ENCODE data around the gene EPG5.
"Not testable (repeated sequence)": the region's sequence is repeated elsewhere in the genome, so short reads cannot be mapped to it uniquely, and the experiment has no call there.

The EPG5 gene

GRCh38 chr18:45967007-45967706 lies at the start of gene EPG5:
Gene EPG5, minus strand, starts transcription at chr18:45967329. Its CDS starts 90 bp downstream, at chr18:45967239.
- peak; percentile 87 for DNase-seq (ENCODE audit: low read depth in 2 of 2)

GRCh38 chr18:46013484-46014189 lies 46.5 kb upstream of the EPG5 start:
- no peak for DNase-seq (ENCODE audit: low read depth in 2 of 2)

GRCh38 chr18:46010676-46011075 lies 43.5 kb upstream of the EPG5 start:
- no peak for DNase-seq (ENCODE audit: low read depth in 2 of 2)

- no peak for DNase-seq (ENCODE audit: low read depth in 2 of 2)
Measured at GRCh38 chr18:46010050-46010449, 42.9 kb upstream of the EPG5 start.

GRCh38 chr18:46009125-46009840 lies 42.2 kb upstream of the EPG5 start:
- no peak for DNase-seq (ENCODE audit: low read depth in 2 of 2)

- DNase-seq (ENCODE audit: low read depth in 2 of 2), result no peak
Measured at GRCh38 chr18:46008531-46008930, 41.4 kb upstream of the EPG5 start.

GRCh38 chr18:46007165-46007564 lies 40.0 kb upstream of the EPG5 start:
- DNase-seq (ENCODE audit: low read depth in 2 of 2), result no peak

- no peak for DNase-seq (ENCODE audit: low read depth in 2 of 2)
Measured at GRCh38 chr18:46002934-46003333, 35.8 kb upstream of the EPG5 start.

GRCh38 chr18:46001892-46002291 lies 34.8 kb upstream of the EPG5 start:
- DNase-seq (ENCODE audit: low read depth in 2 of 2), result no peak

GRCh38 chr18:46001074-46001473 lies 33.9 kb upstream of the EPG5 start:
- no peak for DNase-seq (ENCODE audit: low read depth in 2 of 2)

- DNase-seq (ENCODE audit: low read depth in 2 of 2), result no peak
Measured at GRCh38 chr18:45999536-45999935, 32.4 kb upstream of the EPG5 start.

- DNase-seq (ENCODE audit: low read depth in 2 of 2), result no peak
Measured at GRCh38 chr18:45998244-45998643, 31.1 kb upstream of the EPG5 start.

- DNase-seq (ENCODE audit: low read depth in 2 of 2), result no peak
Measured at GRCh38 chr18:45997700-45998151, 30.6 kb upstream of the EPG5 start.

GRCh38 chr18:45995461-45995860 lies 28.3 kb upstream of the EPG5 start:
- no peak for DNase-seq (ENCODE audit: low read depth in 2 of 2)

GRCh38 chr18:45993438-45993837 lies 26.3 kb upstream of the EPG5 start:
- no peak for DNase-seq (ENCODE audit: low read depth in 2 of 2)

- not testable (repeated sequence) for DNase-seq (ENCODE audit: low read depth in 2 of 2)
Measured at GRCh38 chr18:45992527-45992926, 25.4 kb upstream of the EPG5 start.

- no peak for DNase-seq (ENCODE audit: low read depth in 2 of 2)
Measured at GRCh38 chr18:45991788-45992187, 24.7 kb upstream of the EPG5 start.

- DNase-seq (ENCODE audit: low read depth in 2 of 2), result no peak
Measured at GRCh38 chr18:45984546-45985235, 17.6 kb upstream of the EPG5 start.

- no peak for DNase-seq (ENCODE audit: low read depth in 2 of 2)
Measured at GRCh38 chr18:45981821-45982220, 14.7 kb upstream of the EPG5 start.

- no peak for DNase-seq (ENCODE audit: low read depth in 2 of 2)
Measured at GRCh38 chr18:45980229-45980628, 13.1 kb upstream of the EPG5 start.

GRCh38 chr18:45978084-45978483 lies 11.0 kb upstream of the EPG5 start:
- DNase-seq (ENCODE audit: low read depth in 2 of 2), result no peak

- no peak for DNase-seq (ENCODE audit: low read depth in 2 of 2)
Measured at GRCh38 chr18:45976974-45977373, 9.8 kb upstream of the EPG5 start.

Data from stimulated activated CD8-positive, alpha-beta memory T cell treated with anti-CD3 and anti-CD28 coated beads, Interleukin-7, amount 100 ng/mL, for 4 hours (primary cell).